ENCODE results near the gene LASP1NB.

- TF ChIP-seq CTCF (IDR thresholded peaks at IDR 0.05) (no peak), EZH2 (IDR thresholded peaks at IDR 0.05; ENCODE audit: borderline replicate concordance, insufficient read depth, low read depth, low read length, poor library complexity, severe bottlenecking) (no peak)
Measured at GRCh38 chr17:38969281-38969680, 43.9 kb downstream of the LASP1NB start.
